Measurements from ENCODE around the gene WDR82. TPM values are rescaled to one million over a fixed set of nuclear protein-coding genes. Genes with fewer than 3 reads are reported as not detected.
"Not testable (repeated sequence)": the region's sequence is repeated elsewhere in the genome, so short reads cannot be mapped to it uniquely, and the experiment has no call there.

WDR82 gene
- total and polyA plus RNA-seq, 2 donors from 2014 or later, result 20.9 to 75.8 TPM

- DNase-seq, result peak in 2 of 5 donors; percentile 27 to 44
- H3K9me3 ChIP-seq (ENCODE audit: control insufficient read depth in 2 of 3, insufficient read depth in 1 of 3, low read length in 3 of 3), result no peaks in the 10 kb centered on the region
- H3K4me3 ChIP-seq (ENCODE audit: low read length in 3 of 3), result peak overlapping the region in 1 of 3 donors; percentile 96
- peaks cover 0 to 15% (median 8%) of the 10 kb centered on the region in 3 donors for H3K36me3 ChIP-seq (ENCODE audit: control insufficient read depth in 2 of 3, insufficient read depth in 3 of 3, low read length in 3 of 3)
- intact Hi-C loops (cut with DNase I), result no loop called here
- H3K27me3 ChIP-seq (ENCODE audit: control insufficient read depth, insufficient read depth, low read length), result no peaks in the 10 kb centered on the region
- FAIRE-seq, result no peak
- TF ChIP-seq, protein P1, sequence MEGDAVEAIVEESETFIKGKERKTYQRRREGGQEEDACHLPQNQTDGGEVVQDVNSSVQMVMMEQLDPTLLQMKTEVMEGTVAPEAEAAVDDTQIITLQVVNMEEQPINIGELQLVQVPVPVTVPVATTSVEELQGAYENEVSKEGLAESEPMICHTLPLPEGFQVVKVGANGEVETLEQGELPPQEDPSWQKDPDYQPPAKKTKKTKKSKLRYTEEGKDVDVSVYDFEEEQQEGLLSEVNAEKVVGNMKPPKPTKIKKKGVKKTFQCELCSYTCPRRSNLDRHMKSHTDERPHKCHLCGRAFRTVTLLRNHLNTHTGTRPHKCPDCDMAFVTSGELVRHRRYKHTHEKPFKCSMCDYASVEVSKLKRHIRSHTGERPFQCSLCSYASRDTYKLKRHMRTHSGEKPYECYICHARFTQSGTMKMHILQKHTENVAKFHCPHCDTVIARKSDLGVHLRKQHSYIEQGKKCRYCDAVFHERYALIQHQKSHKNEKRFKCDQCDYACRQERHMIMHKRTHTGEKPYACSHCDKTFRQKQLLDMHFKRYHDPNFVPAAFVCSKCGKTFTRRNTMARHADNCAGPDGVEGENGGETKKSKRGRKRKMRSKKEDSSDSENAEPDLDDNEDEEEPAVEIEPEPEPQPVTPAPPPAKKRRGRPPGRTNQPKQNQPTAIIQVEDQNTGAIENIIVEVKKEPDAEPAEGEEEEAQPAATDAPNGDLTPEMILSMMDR (IDR thresholded peaks at IDR 0.05; ENCODE audit: borderline replicate concordance, extremely low read depth, insufficient read depth), result no peak
- peak overlapping the region; percentile 48 to 52 for H3K27ac ChIP-seq (ENCODE audit: low read depth in 2 of 2, low read length in 2 of 2)
- H3K4me1 ChIP-seq (ENCODE audit: control insufficient read depth in 2 of 3, insufficient read depth in 2 of 3, low read depth in 1 of 3, low read length in 3 of 3), result peaks cover 5 to 36% (median 11%) of the 10 kb centered on the region in 3 donors
- no peak overlapping the region for H3K9ac ChIP-seq (ENCODE audit: low read length in 3 of 3)
Observed at GRCh38 chr3:52289338-52289746, 10.9 kb upstream of the WDR82 start.

DNA sequence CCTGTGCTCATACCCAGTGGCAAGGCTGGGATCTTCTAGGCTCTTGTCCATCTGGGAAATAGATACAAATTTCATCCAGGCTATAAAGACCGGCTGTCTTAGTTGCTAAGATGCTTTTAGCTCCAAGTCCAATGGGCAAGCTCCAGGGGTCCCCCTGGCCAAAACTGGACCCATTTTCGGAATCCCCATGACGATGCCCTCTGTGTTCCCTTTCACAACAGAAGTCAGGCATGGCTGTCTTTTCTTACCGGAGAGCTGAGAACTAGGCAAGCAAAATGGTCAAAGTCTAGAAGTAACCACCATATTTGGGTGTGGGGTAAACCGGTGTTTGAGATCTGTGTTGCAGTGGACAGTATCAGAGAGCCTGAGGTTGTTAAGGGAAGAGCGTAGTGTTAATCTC, 10.2 kb upstream of the WDR82 start:
- H3K27ac ChIP-seq (ENCODE audit: low read depth in 2 of 2, low read length in 2 of 2), result peak overlapping the region; percentile 48 to 52

GRCh38 chr3:52286777-52287110, 8.3 kb upstream of the WDR82 start:
- peak overlapping the region; percentile 100 for H3K27ac ChIP-seq (ENCODE audit: low read depth in 2 of 2, low read length in 2 of 2)
- H3K27me3 ChIP-seq (ENCODE audit: control insufficient read depth, insufficient read depth, low read length), result no peaks in the 10 kb centered on the region
- FAIRE-seq (no peak), DNase-seq (peak in 2 of 5 donors; percentile 38 to 61)
- TF ChIP-seq, protein P1 (IDR thresholded peaks at IDR 0.05; ENCODE audit: borderline replicate concordance, extremely low read depth, insufficient read depth), result no peak
- intact Hi-C loops (cut with DNase I), result no loop called here
- H3K9ac ChIP-seq (ENCODE audit: low read length in 3 of 3), result peak overlapping the region in 2 of 3 donors; percentile 91 to 93
- no peaks in the 10 kb centered on the region for H3K9me3 ChIP-seq (ENCODE audit: control insufficient read depth in 2 of 3, insufficient read depth in 1 of 3, low read length in 3 of 3)
- peak overlapping the region; percentile 93 to 96 (median 96) for H3K4me3 ChIP-seq (ENCODE audit: low read length in 3 of 3)
- peaks cover 6 to 32% (median 27%) of the 10 kb centered on the region in 3 donors for H3K4me1 ChIP-seq (ENCODE audit: control insufficient read depth in 2 of 3, insufficient read depth in 2 of 3, low read depth in 1 of 3, low read length in 3 of 3)
- H3K36me3 ChIP-seq (ENCODE audit: control insufficient read depth in 2 of 3, insufficient read depth in 3 of 3, low read length in 3 of 3), result peaks cover 0 to 8% (median 2%) of the 10 kb centered on the region in 3 donors

More for the DNA sequence above, 10.2 kb upstream of the WDR82 start:
- peak overlapping the region in 2 of 3 donors; percentile 4 to 96 for H3K4me3 ChIP-seq (ENCODE audit: low read length in 3 of 3)
- peak in 1 of 5 donors; percentile 31 for DNase-seq
- intact Hi-C loops (cut with DNase I), result no loop called here
- H3K9me3 ChIP-seq (ENCODE audit: control insufficient read depth in 2 of 3, insufficient read depth in 1 of 3, low read length in 3 of 3), result no peaks in the 10 kb centered on the region
- H3K4me1 ChIP-seq (ENCODE audit: control insufficient read depth in 2 of 3, insufficient read depth in 2 of 3, low read depth in 1 of 3, low read length in 3 of 3), result peaks cover 6 to 36% (median 17%) of the 10 kb centered on the region in 3 donors
- no peaks in the 10 kb centered on the region for H3K27me3 ChIP-seq (ENCODE audit: control insufficient read depth, insufficient read depth, low read length)
- FAIRE-seq, result no peak
- peak overlapping the region in 1 of 3 donors; percentile 9 for H3K9ac ChIP-seq (ENCODE audit: low read length in 3 of 3)
- TF ChIP-seq, protein P1 (IDR thresholded peaks at IDR 0.05; ENCODE audit: borderline replicate concordance, extremely low read depth, insufficient read depth), result no peak
- peaks cover 0 to 15% (median 8%) of the 10 kb centered on the region in 3 donors for H3K36me3 ChIP-seq (ENCODE audit: control insufficient read depth in 2 of 3, insufficient read depth in 3 of 3, low read length in 3 of 3)

DNA sequence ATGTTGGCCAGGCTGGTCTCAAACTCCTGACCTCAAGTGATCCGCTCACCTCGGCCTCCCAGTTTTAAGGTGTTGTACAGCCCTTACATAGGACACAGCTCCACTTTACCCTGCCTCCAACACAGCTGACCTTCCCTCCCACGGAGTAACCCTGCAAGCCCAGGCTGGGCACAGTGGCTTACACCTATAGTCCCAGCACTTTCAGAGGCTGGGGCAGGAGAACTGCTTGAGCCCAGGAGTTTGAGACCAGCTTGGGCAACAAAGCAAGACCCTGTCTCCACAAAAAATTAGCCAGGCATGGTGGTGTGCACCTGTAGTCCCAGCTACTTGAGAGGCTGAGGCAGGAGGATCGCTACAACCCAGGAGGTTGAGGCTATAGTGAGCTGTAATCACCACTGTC, 5.6 kb upstream of the WDR82 start:
- H3K4me3 ChIP-seq (ENCODE audit: low read length in 3 of 3); intact Hi-C loops (cut with DNase I); H3K36me3 ChIP-seq (ENCODE audit: control insufficient read depth in 2 of 3, insufficient read depth in 3 of 3, low read length in 3 of 3); FAIRE-seq; H3K9ac ChIP-seq (ENCODE audit: low read length in 3 of 3); H3K9me3 ChIP-seq (ENCODE audit: control insufficient read depth in 2 of 3, insufficient read depth in 1 of 3, low read length in 3 of 3); H3K27me3 ChIP-seq (ENCODE audit: control insufficient read depth, insufficient read depth, low read length): not testable (repeated sequence)
- Histone ChIP-seq H3K27ac (ENCODE audit: low read depth in 2 of 2, low read length in 2 of 2) (peak overlapping the region; percentile 18 to 53), H3K4me1 (ENCODE audit: control insufficient read depth in 2 of 3, insufficient read depth in 2 of 3, low read depth in 1 of 3, low read length in 3 of 3) (peaks cover 6 to 27% (median 19%) of the 10 kb centered on the region in 3 donors)
- DNase-seq, result peak in 1 of 5 donors; percentile 38

All from kidney (tissue), 14 donors.